C4-2B (cell line): Measurements from ENCODE around the gene CXCL11.

Experiments used
- H3K27ac ChIP-seq: fragments of 450-650 bp; 2 replicates; pipeline ENCODE4 v1.5.1; 2017
- ZFX ChIP-seq: fragments of 450-650 bp; IDR thresholded peaks from 2 replicates; pipeline ENCODE4 v1.6.1; 2017
- TF ChIP-seq, protein P1 (sequence below): fragments of 450-650 bp; conservative IDR thresholded peaks from 2 replicates; pipeline ENCODE4 v1.5.1; 2017; ENCODE audit warnings: mild to moderate bottlenecking

Gene CXCL11

DNA sequence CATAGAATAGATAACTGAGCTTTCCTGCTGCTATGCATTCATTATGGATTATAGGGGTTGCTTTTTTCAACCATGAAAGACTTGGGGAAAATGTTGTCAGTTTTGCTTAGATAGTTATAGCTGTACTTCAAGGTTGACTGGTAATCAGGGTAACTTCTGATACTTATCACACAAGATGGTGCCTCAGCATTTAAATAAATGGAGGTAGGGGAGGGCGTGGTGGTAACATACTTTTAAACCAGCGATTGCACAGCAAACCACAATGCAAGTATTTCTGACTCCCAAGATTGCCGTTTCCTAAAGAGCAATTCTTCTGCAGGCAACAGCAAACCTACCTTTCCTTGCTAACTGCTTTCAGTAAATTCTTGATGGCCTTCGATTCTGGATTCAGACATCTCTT, 13.8 kb downstream of the CXCL11 start:
- TF ChIP-seq, protein P1, sequence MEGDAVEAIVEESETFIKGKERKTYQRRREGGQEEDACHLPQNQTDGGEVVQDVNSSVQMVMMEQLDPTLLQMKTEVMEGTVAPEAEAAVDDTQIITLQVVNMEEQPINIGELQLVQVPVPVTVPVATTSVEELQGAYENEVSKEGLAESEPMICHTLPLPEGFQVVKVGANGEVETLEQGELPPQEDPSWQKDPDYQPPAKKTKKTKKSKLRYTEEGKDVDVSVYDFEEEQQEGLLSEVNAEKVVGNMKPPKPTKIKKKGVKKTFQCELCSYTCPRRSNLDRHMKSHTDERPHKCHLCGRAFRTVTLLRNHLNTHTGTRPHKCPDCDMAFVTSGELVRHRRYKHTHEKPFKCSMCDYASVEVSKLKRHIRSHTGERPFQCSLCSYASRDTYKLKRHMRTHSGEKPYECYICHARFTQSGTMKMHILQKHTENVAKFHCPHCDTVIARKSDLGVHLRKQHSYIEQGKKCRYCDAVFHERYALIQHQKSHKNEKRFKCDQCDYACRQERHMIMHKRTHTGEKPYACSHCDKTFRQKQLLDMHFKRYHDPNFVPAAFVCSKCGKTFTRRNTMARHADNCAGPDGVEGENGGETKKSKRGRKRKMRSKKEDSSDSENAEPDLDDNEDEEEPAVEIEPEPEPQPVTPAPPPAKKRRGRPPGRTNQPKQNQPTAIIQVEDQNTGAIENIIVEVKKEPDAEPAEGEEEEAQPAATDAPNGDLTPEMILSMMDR, result no peak
- TF ChIP-seq ZFX, result no peak
- no peak overlapping the region for H3K27ac ChIP-seq

DNA sequence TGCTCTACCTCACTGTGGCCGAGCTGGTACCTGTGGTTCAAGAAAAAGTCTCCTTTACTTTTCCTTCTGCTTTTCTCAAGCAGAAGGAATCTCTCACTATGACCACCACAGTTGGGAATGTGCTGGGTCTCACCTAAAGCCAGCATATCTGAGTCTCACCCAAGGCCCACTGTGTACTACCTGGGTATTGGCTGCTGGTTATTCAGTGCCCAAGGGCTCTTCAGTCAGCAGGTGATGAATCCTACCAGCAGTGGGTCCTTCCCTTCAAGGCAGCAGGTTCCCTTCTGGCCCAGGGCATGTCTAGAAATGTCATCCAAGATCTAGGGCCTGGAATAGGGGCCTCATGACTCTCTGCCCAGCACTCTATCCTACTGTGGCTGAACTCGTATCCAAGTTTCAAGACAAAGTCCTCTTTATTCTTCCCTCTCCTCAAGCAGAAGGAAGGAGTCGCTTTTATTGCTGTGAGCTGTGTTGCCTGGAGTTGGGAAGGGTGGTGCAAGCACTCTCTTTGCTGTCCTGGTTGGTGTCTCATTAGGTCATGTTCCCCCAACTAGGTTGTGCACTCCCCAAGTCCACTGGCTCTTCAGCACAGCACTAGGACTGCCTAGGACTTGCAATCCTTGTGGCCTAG, 18.7 kb downstream of the CXCL11 start:
- TF ChIP-seq, protein P1, result no peak
- TF ChIP-seq ZFX, result no peak
- H3K27ac ChIP-seq, result peak overlapping the region; percentile 3

DNA sequence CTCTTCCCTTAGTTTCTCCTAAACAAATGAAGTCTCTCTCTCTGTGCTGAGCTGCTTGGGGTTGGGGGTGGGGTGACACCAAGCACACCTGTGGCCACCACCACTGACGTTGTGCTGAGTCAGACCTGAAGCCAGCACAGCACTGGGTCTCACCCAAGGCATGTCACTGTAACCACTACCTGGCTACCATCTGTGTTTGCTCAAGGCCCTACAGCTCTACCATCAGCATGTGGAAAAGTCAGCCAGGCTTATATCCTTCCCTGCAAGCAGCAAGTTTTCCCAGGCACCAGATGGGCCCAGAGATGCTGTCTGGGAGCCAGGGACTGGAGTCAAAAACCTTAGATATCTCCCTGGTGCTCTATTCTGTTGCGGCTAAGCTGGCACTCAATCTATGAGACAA, 19.5 kb downstream of the CXCL11 start:
- TF ChIP-seq ZFX, result no peak
- TF ChIP-seq, protein P1, result no peak
- peak overlapping the region; percentile 3 for H3K27ac ChIP-seq

DNA sequence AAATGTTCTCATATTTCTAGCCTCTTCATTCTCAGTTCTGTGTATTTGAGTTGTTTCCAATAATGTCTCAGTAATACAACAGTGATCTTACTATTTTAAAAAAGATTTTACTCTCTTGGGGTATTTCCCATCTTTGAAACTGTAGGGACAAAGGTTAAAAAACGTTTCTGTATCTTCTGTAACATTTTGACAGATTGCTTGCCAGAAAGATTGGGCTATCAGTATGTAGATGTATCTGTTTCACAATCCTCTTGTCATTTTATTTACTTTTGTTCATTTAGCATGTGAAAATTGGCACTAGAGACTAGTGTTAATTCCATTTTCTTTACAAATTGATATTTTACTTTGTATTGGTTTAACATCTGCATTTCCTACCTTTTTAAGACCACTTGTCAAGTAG, 22.3 kb downstream of the CXCL11 start:
- TF ChIP-seq ZFX, result no peak
- TF ChIP-seq, protein P1, result no peak
- no peak overlapping the region for H3K27ac ChIP-seq

DNA sequence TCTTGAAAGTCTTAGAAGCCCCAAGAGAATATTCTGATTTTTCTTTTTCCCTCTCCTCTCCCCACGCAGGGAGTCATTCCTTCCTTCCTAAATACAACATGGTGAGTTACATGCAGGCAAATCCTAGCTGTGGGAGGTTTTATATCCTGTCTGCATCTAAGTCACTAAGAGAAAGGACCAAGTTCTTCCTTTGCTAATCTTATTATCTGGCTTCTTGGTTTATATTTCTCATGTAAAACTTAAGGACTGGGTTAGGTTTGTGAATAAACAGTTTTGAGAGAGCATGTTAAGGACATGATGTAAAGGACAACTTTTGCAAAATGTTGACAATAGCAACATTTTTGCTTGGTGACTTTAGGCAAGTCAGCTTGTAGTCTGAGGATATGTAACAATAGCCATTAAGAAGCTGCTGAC, 23.5 kb downstream of the CXCL11 start:
- H3K27ac ChIP-seq, result no peak overlapping the region

DNA sequence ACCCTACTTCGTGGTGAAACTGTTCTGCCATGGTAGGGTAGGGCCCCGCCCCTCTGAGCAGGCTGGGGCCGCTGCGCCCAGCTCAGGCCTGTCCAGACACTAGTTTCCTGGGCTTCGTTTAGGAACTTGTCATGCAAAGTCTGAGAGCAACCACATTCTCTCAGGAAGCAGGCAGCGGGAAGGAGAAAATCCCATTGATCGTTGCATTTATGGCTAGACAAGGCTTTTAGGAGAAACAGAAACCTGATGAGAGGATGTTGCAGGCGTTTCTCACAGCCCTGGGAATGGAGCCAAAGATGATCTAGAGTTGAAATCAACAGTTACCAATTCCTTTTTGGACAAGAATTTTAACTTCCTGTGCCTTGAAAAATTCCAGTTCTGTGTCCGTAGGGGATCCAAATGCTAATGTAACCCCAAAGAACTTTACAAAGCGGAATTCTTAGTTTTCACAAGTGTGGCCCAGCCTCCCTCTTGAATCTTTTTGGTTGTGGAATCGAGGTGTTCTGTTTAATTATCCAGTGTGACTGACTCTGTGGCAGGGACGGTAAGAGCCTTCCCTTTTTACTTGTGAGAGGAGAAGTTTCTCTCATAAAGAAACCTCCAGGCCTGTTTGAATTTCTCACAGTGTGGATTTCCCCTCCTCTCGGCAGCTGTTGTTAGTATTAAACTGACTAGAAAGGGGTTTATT, 24.0 kb downstream of the CXCL11 start:
- no peak for TF ChIP-seq ZFX
- TF ChIP-seq, protein P1, result no peak
- H3K27ac ChIP-seq, result no peak overlapping the region

More for the DNA sequence above, 23.5 kb downstream of the CXCL11 start:
- TF ChIP-seq ZFX, result no peak
- TF ChIP-seq, protein P1, result no peak

DNA sequence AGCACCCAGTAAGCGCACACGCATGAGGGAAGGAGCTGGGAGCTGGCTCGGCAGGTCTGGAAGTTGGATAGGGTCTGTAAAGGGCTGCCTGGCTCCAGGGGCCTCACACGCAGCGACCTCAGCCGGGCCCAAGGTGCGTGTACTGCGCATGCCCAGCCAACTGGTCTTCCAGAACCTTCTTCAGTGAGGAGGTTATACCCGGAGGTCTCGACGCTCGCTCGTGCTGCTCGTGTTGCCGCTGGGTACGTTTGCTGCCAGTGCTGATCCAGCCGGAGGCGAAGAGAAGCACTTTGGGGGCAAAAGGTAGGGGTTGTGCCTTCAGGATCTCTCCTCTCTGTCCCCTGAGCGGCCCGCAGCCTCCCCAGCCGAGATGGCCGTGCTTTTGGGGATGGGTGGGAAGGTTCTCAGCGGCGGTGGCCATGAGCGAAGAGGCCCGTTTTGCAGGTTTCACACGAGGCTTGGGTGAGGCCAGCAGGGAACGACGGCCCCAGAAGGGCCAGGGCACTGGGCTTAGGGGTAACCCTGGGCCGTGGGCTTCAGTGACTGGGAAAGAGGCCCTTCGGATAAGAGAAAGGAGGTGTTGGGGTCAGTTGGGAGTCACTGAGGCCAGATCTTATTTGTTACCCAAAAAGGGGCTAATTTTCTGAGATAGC, 24.7 kb downstream of the CXCL11 start:
- no peak overlapping the region for H3K27ac ChIP-seq

More for the DNA sequence above, 24.7 kb downstream of the CXCL11 start:
- no peak for TF ChIP-seq ZFX
- TF ChIP-seq, protein P1, result no peak
